ENCODE results near the gene MBP. TPM values are rescaled to one million over a fixed set of nuclear protein-coding genes. Genes with fewer than 3 reads are reported as not detected.
A peak's percentile ranks its signal among the peaks of the same experiment; 100 is the strongest.
"Not testable (repeated sequence)": the region's sequence is repeated elsewhere in the genome, so short reads cannot be mapped to it uniquely, and the experiment has no call there.

Gene MBP
- total and polyA plus RNA-seq, 5 experiments from 2014 or later = 89.2 to 148 (median 105) TPM

DNA sequence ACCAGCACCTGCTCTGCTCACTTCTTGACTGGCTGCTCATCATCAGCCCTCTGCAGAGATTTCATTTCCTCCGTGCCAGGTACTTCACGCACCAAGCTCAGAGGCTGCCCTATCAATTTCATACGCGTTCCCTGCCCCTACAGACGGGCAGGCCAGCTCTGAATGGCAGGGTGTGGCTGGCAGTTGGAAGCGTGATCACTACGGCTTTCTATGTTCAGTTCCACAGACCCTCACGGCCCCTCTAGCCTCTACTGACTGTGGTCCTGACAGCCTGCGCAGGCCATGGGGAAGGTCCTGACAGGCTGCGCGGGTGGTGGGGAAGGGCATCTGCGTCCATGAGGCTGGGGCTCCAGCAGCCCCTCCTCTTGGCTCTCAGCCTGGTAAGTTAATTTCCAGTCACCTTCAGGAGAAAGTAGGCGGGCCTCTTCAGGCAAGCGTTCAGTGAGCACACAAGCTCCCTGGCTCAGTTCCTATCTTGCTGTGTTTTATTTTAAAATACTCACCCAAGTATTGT is 155.4 kb downstream of the MBP start:
- peaks cover 0 to 2% (median 0%) of the 10 kb centered on the region in 3 donors for H3K36me3 Mint-ChIP-seq
- H3K4me1 Mint-ChIP-seq = peaks cover 0 to 19% (median 0%) of the 10 kb centered on the region in 4 donors
- no peak overlapping the region for H3K27ac Mint-ChIP-seq
- ATAC-seq (no peak), DNase-seq (no peak)
- no peaks in the 10 kb centered on the region for H3K27me3 Mint-ChIP-seq
- no peak overlapping the region for H3K4me3 Mint-ChIP-seq
- POLR2A ChIA-PET = no interaction called here
- H3K9me3 Mint-ChIP-seq = no peaks in the 10 kb centered on the region

DNA sequence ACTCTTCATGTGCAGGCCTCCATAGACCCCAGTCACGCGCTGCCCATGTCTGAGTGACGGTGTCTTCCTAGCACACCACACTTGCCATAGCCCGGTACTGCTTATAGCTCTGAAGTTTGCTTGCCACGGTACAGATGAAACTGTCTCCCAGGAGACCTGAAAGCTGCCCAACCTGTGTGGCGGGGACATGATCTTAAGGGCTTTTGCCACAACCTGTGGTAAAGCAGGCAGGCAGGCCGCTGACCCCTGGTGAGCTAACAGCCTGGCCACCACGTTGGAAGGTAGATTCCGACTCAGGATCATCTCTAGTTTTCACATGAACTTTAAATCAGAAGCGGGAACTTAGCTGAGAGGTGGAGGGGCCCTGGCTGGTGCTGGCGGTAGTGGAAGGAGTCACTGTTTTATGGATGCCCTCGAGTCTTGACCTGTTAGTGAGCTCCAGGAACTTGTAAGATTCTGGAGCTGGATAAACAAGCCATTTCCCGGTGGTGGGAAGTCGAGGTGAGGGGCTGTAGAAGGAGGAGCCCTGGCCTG is 156.9 kb downstream of the MBP start:
- POLR2A ChIA-PET = no interaction called here
- DNase-seq = no peak
- Mint-ChIP-seq H3K4me1 (peaks cover 0 to 14% (median 4%) of the 10 kb centered on the region in 4 donors), H3K27me3 (no peaks in the 10 kb centered on the region), H3K27ac (peak overlapping the region in 1 of 10 donors; percentile 73), H3K36me3 (peaks cover 0 to 4% (median 0%) of the 10 kb centered on the region in 3 donors), H3K4me3 (no peak overlapping the region), H3K9me3 (no peaks in the 10 kb centered on the region)
- ATAC-seq = no peak

GRCh38 chr18:76974386-76974785 is 158.2 kb downstream of the MBP start:
- peaks cover 0 to 14% (median 4%) of the 10 kb centered on the region in 4 donors for H3K4me1 Mint-ChIP-seq
- peak overlapping the region in 1 of 10 donors; percentile 1 for H3K27ac Mint-ChIP-seq
- no peaks in the 10 kb centered on the region for H3K27me3 Mint-ChIP-seq
- DNase-seq (no peak), ATAC-seq (no peak)
- H3K4me3 Mint-ChIP-seq = no peak overlapping the region
- POLR2A ChIA-PET = no interaction called here
- no peaks in the 10 kb centered on the region for H3K9me3 Mint-ChIP-seq
- H3K36me3 Mint-ChIP-seq = peaks cover 0 to 7% (median 0%) of the 10 kb centered on the region in 3 donors

GRCh38 chr18:76973520-76974266 is 158.9 kb downstream of the MBP start:
- Mint-ChIP-seq H3K36me3 (peaks cover 0 to 12% (median 2%) of the 10 kb centered on the region in 3 donors), H3K4me3 (no peak overlapping the region), H3K27me3 (no peaks in the 10 kb centered on the region), H3K27ac (peak overlapping the region in 3 of 10 donors; percentile 1 to 68 (median 29)), H3K4me1 (peaks cover 0 to 12% (median 4%) of the 10 kb centered on the region in 4 donors), H3K9me3 (no peaks in the 10 kb centered on the region)
- DNase-seq (no peak), ATAC-seq (no peak)
- POLR2A ChIA-PET = no interaction called here

DNA sequence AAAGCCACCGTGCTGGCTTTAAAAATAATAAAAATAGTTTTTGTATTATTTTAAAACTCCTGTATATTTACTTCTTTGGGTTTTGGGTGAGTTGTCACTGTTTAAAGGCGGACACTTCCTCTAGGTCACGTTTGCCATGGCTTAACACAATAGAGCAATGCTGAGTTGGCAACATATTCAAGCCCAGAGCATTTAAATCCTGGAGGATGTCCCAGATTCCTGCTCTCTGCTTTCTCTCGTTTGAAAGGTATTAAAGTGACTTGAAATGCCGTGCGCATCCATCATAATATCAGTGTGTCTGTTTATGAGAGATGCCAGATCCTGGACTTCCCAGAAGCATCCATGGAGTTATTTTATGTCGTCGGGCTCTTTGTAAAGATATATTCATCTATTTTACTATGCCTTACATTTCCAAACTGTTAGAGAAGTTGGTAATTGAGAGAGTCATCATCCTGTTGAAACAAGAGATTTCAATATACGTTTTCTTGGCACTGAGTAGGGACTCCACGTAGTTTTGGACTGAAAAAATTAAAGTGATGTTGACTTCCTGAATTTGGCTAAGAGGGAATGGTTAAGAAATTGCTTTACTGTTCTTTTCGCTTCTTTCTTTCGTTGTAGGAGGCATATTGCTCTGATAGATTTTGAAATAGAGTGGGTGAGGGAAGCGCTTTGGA is 159.6 kb downstream of the MBP start:
- DNase-seq (no peak), ATAC-seq (no peak)
- Mint-ChIP-seq H3K4me1 (peaks cover 0 to 7% (median 4%) of the 10 kb centered on the region in 4 donors), H3K27me3 (no peaks in the 10 kb centered on the region), H3K27ac (peak overlapping the region in 2 of 10 donors; percentile 29 to 68), H3K36me3 (peaks cover 0 to 15% (median 3%) of the 10 kb centered on the region in 3 donors), H3K9me3 (no peaks in the 10 kb centered on the region), H3K4me3 (no peak overlapping the region)
- POLR2A ChIA-PET = no interaction called here

DNA sequence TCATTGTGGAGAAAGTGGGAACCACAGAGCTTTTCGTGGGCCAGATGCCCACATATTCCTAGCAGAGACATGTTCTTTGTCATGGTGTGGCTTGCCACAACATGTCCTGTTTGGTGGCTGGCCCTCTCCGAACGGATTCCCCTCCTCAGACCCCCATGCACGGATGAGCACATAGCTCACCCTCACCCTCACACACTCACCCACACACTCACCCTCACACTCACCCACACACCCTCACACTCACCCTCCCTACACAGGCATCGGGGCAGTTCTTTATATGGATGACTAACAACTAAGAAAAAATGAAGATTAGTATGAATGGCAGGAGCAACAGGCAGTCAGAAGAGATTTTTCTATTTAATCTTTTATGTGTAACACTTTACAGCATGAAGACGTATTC is 160.3 kb downstream of the MBP start:
- no peaks in the 10 kb centered on the region for H3K27me3 Mint-ChIP-seq
- peaks cover 0 to 15% (median 3%) of the 10 kb centered on the region in 3 donors for H3K36me3 Mint-ChIP-seq
- no peak overlapping the region for H3K27ac Mint-ChIP-seq
- no peaks in the 10 kb centered on the region for H3K9me3 Mint-ChIP-seq
- POLR2A ChIA-PET = no interaction called here
- H3K4me1 Mint-ChIP-seq = peaks cover 0 to 7% (median 2%) of the 10 kb centered on the region in 4 donors
- no peak for DNase-seq
- no peak overlapping the region for H3K4me3 Mint-ChIP-seq
- ATAC-seq = no peak

DNA sequence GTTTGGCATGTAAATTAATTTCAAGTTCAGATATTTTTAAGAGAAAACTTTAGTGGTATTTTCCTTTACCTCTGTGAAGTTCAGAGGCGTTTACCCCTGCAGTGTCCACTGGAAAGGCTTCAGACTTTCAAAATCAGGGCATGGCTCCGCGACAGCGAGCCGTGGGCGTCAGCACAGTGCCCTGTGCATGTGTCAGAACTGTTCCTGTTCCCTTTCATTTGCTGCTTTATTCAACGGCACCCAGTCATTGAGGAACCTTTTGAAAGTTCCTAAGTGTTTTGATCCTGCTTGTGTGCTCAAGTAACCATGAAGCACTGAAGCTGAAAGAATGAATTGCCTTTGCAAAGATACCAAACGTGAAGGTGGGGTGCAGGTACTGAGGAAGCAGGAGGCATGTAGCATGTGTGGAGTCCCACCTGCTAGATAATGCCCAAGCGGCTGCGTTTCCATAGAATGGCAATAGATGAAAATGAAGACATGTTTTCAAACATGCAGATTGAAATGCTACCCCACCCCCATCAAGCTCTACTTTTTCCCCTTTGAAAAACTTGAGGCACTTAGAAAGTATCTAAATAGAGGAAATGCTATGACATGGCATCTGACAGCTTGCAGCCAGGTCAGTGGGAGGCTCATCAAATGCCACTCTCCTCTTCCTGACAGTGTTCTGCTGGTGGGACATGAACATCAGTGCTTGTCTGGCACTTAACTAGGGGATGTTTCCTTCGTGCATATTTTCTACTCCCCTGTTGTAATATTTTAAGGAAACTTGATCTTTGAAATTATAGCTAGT is 161.6 kb downstream of the MBP start:
- DNase-seq = no peak
- peak overlapping the region in 3 of 10 donors; percentile 5 to 35 (median 15) for H3K27ac Mint-ChIP-seq
- peaks cover 0 to 7% (median 2%) of the 10 kb centered on the region in 4 donors for H3K4me1 Mint-ChIP-seq
- no peaks in the 10 kb centered on the region for H3K27me3 Mint-ChIP-seq
- POLR2A ChIA-PET = no interaction called here
- no peaks in the 10 kb centered on the region for H3K9me3 Mint-ChIP-seq
- H3K4me3 Mint-ChIP-seq = no peak overlapping the region
- peaks cover 0 to 15% (median 3%) of the 10 kb centered on the region in 3 donors for H3K36me3 Mint-ChIP-seq
- no peak for ATAC-seq

DNA sequence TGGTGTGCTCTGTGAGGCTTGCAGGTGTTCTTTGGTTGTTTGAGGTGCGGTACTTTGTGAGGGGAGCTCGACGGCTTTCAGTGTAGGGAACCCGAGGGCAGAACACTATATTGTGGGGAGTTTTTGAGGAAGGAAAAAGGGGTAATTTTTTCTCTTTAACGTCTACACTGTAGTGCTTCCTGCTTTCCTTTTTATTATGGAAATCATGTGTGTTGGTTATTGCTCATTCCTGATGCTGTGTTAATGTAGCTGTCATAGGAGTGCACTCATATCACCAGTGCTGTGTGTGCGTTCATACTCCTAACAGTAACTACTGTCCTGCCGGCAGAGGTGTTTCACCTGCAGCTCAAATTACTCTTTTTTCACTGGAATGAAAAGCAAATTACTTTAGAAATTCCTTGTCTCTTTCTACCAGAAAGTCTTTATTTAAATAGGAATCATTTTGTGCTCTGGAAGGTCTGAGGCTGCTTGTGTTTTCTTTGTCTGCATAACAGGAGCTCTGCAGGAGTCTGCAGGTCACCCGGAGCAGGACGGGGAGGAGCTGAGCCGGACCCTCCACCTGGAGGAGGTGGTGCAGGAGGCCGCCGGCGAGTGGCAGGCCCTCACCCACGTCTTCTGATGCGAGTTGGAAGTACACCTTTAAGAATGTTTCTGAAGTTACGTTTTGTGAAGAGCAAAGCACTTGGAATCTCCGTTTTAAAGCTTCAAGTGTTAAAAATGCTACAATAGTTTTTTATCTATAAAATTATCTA is 164.7 kb downstream of the MBP start:
- DNase-seq (no peak), ATAC-seq (no peak)
- Mint-ChIP-seq H3K4me3 (no peak overlapping the region), H3K27me3 (no peaks in the 10 kb centered on the region), H3K27ac (no peak overlapping the region), H3K9me3 (no peaks in the 10 kb centered on the region), H3K4me1 (peaks cover 15 to 27% (median 23%) of the 10 kb centered on the region in 4 donors), H3K36me3 (peaks cover 6 to 28% (median 15%) of the 10 kb centered on the region in 3 donors)
- POLR2A ChIA-PET = no interaction called here

GRCh38 chr18:76967299-76967698 is 165.3 kb downstream of the MBP start:
- POLR2A ChIA-PET, H3K9me3 Mint-ChIP-seq, H3K27ac Mint-ChIP-seq, H3K27me3 Mint-ChIP-seq, DNase-seq, H3K4me3 Mint-ChIP-seq, ATAC-seq: not testable (repeated sequence)
- Mint-ChIP-seq H3K4me1 (peaks cover 15 to 33% (median 26%) of the 10 kb centered on the region in 4 donors), H3K36me3 (peaks cover 8 to 34% (median 19%) of the 10 kb centered on the region in 3 donors)

DNA sequence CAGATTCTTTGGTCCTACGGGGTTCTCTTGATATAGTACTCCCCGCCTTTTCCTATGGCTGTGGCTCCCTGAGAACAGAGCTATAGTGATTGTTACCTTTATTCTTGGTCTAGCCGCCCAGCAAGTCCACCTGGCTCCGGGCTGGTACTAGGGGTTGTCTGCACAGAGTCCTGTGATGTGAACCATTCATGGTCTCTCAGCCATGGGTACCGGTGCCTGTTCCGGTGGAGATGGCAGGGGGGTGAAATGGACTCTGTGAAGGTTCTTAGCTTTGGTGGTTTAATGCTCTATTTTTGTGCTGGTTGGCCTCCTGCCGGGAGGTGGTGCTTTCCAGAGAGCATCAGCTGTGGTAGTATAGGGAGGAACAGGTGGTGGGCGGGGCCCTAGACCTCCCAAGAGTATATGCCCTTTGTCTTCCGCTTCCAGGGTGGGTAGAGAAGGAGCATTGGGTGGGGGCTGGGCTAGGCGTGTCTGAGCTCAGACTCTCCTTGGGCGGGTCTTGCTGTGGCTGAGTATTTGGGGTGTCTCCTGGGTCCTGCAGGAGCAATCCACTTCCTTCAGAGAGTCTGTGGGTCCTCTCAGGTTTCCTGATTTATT is 166.9 kb downstream of the MBP start:
- peak in 1 of 10 donors; percentile 18 for DNase-seq
- POLR2A ChIA-PET, H3K4me3 Mint-ChIP-seq, H3K9me3 Mint-ChIP-seq, H3K27me3 Mint-ChIP-seq, ATAC-seq: not testable (repeated sequence)
- H3K36me3 Mint-ChIP-seq = peaks cover 23 to 47% (median 33%) of the 10 kb centered on the region in 3 donors
- H3K4me1 Mint-ChIP-seq = peaks cover 17 to 36% (median 24%) of the 10 kb centered on the region in 4 donors
- peak overlapping the region in 1 of 10 donors; percentile 9 for H3K27ac Mint-ChIP-seq

GRCh38 chr18:76963936-76964335 is 168.6 kb downstream of the MBP start:
- H3K36me3 Mint-ChIP-seq = peaks cover 38 to 57% (median 50%) of the 10 kb centered on the region in 3 donors
- no peaks in the 10 kb centered on the region for H3K9me3 Mint-ChIP-seq
- ATAC-seq = no peak
- DNase-seq = no peak
- peak overlapping the region in 1 of 10 donors; percentile 48 for H3K4me3 Mint-ChIP-seq
- H3K27me3 Mint-ChIP-seq = no peaks in the 10 kb centered on the region
- POLR2A ChIA-PET = no interaction called here
- H3K4me1 Mint-ChIP-seq = peaks cover 18 to 36% (median 24%) of the 10 kb centered on the region in 4 donors
- H3K27ac Mint-ChIP-seq = peak overlapping the region in 8 of 10 donors; percentile 1 to 70 (median 8)
